Measurements from ENCODE around the gene TNFRSF1B. TPM values are rescaled to one million over a fixed set of nuclear protein-coding genes. Genes with fewer than 3 reads are reported as not detected.

Gene TNFRSF1B
- total and polyA plus RNA-seq, 9 of the 15 experiments (the other 6 are each of a cell fraction or from before 2014, with no cell fraction given): 8.8 to 91.3 (median 36.0) TPM

GRCh38 chr1:12143631-12144155, 23.1 kb upstream of the TNFRSF1B start (continued):
- TF ChIP-seq ZNF3 (CRISPR knock-in tag; IDR thresholded peaks at IDR 0.05) (no peak), TEAD4 (IDR thresholded peaks at IDR 0.05; ENCODE audit: low read length) (no peak), TEAD4 (CRISPR knock-in tag; IDR thresholded peaks at IDR 0.05; ENCODE audit: borderline replicate concordance) (no peak), ZNF77 (CRISPR knock-in tag; IDR thresholded peaks at IDR 0.05) (no peak), PHB2 (IDR thresholded peaks at IDR 0.05; ENCODE audit: low read depth) (no peak), MEF2A (IDR thresholded peaks at IDR 0.05; ENCODE audit: control insufficient read depth, low read depth, low read length) (no peak), NR2F6 (CRISPR knock-in tag; IDR thresholded peaks at IDR 0.05) (0 out of 2 replicates have a peak, but pooled peaks have one; percentile 15), ATF7 (IDR thresholded peaks at IDR 0.05) (no peak; the same call in 1 of the 2 replicates), RERE (CRISPR knock-in tag; IDR thresholded peaks at IDR 0.05; ENCODE audit: borderline replicate concordance) (no peak), ARNT (IDR thresholded peaks at IDR 0.05) (no peak), ZNF583 (CRISPR knock-in tag; IDR thresholded peaks at IDR 0.05) (peak; percentile 78; the same call in 1 of the 2 replicates), GABPA (tag; conservative IDR thresholded peaks at IDR 0.05; ENCODE audit: low read depth) (peak; percentile 82), SOX6 (IDR thresholded peaks at IDR 0.05) (peak; percentile 42; the same call in 1 of the 2 replicates), GTF2E2 (tag; IDR thresholded peaks at IDR 0.05) (no peak), HNRNPK (IDR thresholded peaks at IDR 0.05; ENCODE audit: low read depth, low read length, poor library complexity, severe bottlenecking) (no peak), ESRRA (IDR thresholded peaks at IDR 0.05; ENCODE audit: borderline replicate concordance, low read depth) (peak; percentile 13; the same call in 1 of the 2 replicates)
- TF ChIP-seq, protein P1, sequence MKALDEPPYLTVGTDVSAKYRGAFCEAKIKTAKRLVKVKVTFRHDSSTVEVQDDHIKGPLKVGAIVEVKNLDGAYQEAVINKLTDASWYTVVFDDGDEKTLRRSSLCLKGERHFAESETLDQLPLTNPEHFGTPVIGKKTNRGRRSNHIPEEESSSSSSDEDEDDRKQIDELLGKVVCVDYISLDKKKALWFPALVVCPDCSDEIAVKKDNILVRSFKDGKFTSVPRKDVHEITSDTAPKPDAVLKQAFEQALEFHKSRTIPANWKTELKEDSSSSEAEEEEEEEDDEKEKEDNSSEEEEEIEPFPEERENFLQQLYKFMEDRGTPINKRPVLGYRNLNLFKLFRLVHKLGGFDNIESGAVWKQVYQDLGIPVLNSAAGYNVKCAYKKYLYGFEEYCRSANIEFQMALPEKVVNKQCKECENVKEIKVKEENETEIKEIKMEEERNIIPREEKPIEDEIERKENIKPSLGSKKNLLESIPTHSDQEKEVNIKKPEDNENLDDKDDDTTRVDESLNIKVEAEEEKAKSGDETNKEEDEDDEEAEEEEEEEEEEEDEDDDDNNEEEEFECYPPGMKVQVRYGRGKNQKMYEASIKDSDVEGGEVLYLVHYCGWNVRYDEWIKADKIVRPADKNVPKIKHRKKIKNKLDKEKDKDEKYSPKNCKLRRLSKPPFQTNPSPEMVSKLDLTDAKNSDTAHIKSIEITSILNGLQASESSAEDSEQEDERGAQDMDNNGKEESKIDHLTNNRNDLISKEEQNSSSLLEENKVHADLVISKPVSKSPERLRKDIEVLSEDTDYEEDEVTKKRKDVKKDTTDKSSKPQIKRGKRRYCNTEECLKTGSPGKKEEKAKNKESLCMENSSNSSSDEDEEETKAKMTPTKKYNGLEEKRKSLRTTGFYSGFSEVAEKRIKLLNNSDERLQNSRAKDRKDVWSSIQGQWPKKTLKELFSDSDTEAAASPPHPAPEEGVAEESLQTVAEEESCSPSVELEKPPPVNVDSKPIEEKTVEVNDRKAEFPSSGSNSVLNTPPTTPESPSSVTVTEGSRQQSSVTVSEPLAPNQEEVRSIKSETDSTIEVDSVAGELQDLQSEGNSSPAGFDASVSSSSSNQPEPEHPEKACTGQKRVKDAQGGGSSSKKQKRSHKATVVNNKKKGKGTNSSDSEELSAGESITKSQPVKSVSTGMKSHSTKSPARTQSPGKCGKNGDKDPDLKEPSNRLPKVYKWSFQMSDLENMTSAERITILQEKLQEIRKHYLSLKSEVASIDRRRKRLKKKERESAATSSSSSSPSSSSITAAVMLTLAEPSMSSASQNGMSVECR (CRISPR knock-in tag; IDR thresholded peaks at IDR 0.05): no peak
- TF ChIP-seq, protein P2, sequence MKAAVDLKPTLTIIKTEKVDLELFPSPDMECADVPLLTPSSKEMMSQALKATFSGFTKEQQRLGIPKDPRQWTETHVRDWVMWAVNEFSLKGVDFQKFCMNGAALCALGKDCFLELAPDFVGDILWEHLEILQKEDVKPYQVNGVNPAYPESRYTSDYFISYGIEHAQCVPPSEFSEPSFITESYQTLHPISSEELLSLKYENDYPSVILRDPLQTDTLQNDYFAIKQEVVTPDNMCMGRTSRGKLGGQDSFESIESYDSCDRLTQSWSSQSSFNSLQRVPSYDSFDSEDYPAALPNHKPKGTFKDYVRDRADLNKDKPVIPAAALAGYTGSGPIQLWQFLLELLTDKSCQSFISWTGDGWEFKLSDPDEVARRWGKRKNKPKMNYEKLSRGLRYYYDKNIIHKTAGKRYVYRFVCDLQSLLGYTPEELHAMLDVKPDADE (conservative IDR thresholded peaks at IDR 0.05; ENCODE audit: control insufficient read depth, low read depth, low read length): no peak
